GM12878 (cell line): ENCODE results near the gene OXCT1. TPM values are rescaled to one million over a fixed set of nuclear protein-coding genes. Genes with fewer than 3 reads are reported as not detected.

Source experiments
- ATAC-seq: fragments of 200-7000 bp; cut with Tn5 transposase; 3 replicates; pipeline ENCODE4 v1.9.1; 2020; ENCODE audit warnings: mild to moderate bottlenecking, moderate library complexity
- BruUV-seq: library from RNA; stranded (reverse); fragments of 400-500 nt; replicated peaks from 2 replicates; lab custom pipeline; 2021; lab: Mats Ljungman, UMichigan
- CTCF ChIA-PET: fragments of 300-600 bp; sonication (Branson Sonifier 250); formaldehyde crosslinking; extraction: SDS; loops from one replicate; lab custom pipeline; 2021; ENCODE audit warnings: inconsistent platforms; lab: Yijun Ruan, JAX
- POLR2A ChIA-PET: fragments of 350-600 bp; formaldehyde crosslinking; extraction: SDS; loops from one replicate; lab custom pipeline; 2021; ENCODE audit warnings: inconsistent platforms; lab: Charles Lee
- RAD21 ChIA-PET: fragments of 300-600 bp; sonication (Branson Sonifier 250); formaldehyde crosslinking; loops from one replicate; lab custom pipeline; 2023; ENCODE audit warnings: antibody characterized with exemption; ENCODE audit not compliant: unreplicated experiment; lab: Charles Lee
- SMC1A ChIA-PET: fragments of 300-600 bp; sonication (Branson Sonifier 250); formaldehyde crosslinking; loops from one replicate; lab custom pipeline; 2023; ENCODE audit not compliant: unreplicated experiment, uncharacterized antibody; lab: Charles Lee
- DNase-seq: peaks from one replicate; pipeline ENCODE4 v3.0.0-alpha.2; 2011; ENCODE audit warnings: low read depth, low spot score
- FAIRE-seq: peaks from 3 replicates; lab custom pipeline; 2011; peaks lifted over from hg19 to GRCh38; lab: Jason Lieb, UNC
- H2AFZ ChIP-seq: 2 replicates; pipeline ENCODE4 v1.6.0; 2011; ENCODE audit warnings: low read depth, low read length, control low read depth; ENCODE audit not compliant: control insufficient read depth
- H3K27ac ChIP-seq: 2 replicates; pipeline ENCODE4 v1.5.1; 2011; ENCODE audit warnings: control low read depth; ENCODE audit not compliant: control insufficient read depth, insufficient read depth
- H3K27me3 ChIP-seq, 2 experiments: replicated peaks in 1 of 2; 2 replicates each; pipeline versions ENCODE4 v1.6.0 to v1.6.1; 2011; ENCODE audit warnings: low read length in 1 of 2; ENCODE audit not compliant: control insufficient read depth in 2 of 2, insufficient read depth in 2 of 2
- H3K36me3 ChIP-seq, 2 experiments: 2 replicates each; pipeline ENCODE4 v1.5.1; 2011; ENCODE audit warnings: low read length in 1 of 2; ENCODE audit not compliant: control insufficient read depth in 2 of 2, insufficient read depth in 2 of 2
- H3K4me1 ChIP-seq: 2 replicates; pipeline ENCODE4 v1.6.1; 2011; ENCODE audit warnings: mild to moderate bottlenecking, low read length, moderate library complexity, mixed read lengths; ENCODE audit not compliant: control insufficient read depth, insufficient read depth
- H3K4me2 ChIP-seq: 2 replicates; pipeline ENCODE4 v1.6.0; 2011; ENCODE audit warnings: control low read depth; ENCODE audit not compliant: control insufficient read depth, insufficient read depth
- H3K4me3 ChIP-seq: fragments of 200-600 bp; sonication (generic); 2 replicates; pipeline ENCODE4 v1.5.1; 2016
- H3K79me2 ChIP-seq: 2 replicates; pipeline ENCODE4 v1.6.0; 2011; ENCODE audit warnings: low read length; ENCODE audit not compliant: control insufficient read depth, insufficient read depth
- H3K9ac ChIP-seq: 2 replicates; pipeline ENCODE4 v1.8.0; 2011; ENCODE audit warnings: low read length, control low read depth, mixed read lengths; ENCODE audit not compliant: control insufficient read depth, insufficient read depth
- H3K9me3 ChIP-seq: replicated peaks from 3 replicates; pipeline ENCODE4 v1.5.1; 2011; ENCODE audit warnings: mild to moderate bottlenecking, low read length; ENCODE audit not compliant: control insufficient read depth, insufficient read depth
- H4K20me1 ChIP-seq: 2 replicates; pipeline ENCODE4 v1.6.0; 2011; ENCODE audit not compliant: control insufficient read depth, insufficient read depth
- RAD21 ChIP-seq: IDR thresholded peaks from 2 replicates; pipeline ENCODE4 v1.6.1; 2011; ENCODE audit warnings: mild to moderate bottlenecking, low read depth, low read length, moderate library complexity; ENCODE audit not compliant: insufficient read depth
- RBBP5 ChIP-seq: fragments of 200-600 bp; sonication (generic); conservative IDR thresholded peaks from 2 replicates; pipeline ENCODE4 v1.6.1; 2016
- SMC3 ChIP-seq: IDR thresholded peaks from 2 replicates; pipeline ENCODE4 v1.6.1; 2011; ENCODE audit warnings: low read length, improper control_type of control experiment, borderline replicate concordance
- ZSCAN29 ChIP-seq: fragments of 450-650 bp; IDR thresholded peaks from 2 replicates; pipeline ENCODE4 v1.6.1; 2017; ENCODE audit warnings: mild to moderate bottlenecking, moderate library complexity
- WGBS: methylation state at CpG from one replicate; pipeline ENCODE4 v1.1.6; 2016; ENCODE audit warnings: low lambda C conversion rate; ENCODE audit not compliant: insufficient replicate concordance, insufficient coverage; ENCODE audit errors: missing lambda C conversion rate; 5-methylcytosine and 5-hydroxymethylcytosine counted together
- in situ Hi-C: fragments of 300-500 bp; cut with MboI; formaldehyde crosslinking; loops from 9 replicates; pipeline ENCODE4 v1.14.3; 2018; ENCODE audit warnings: mixed read lengths
- intact Hi-C: fragments of 100-400 bp; cut with micrococcal nuclease; formaldehyde crosslinking; loops from one replicate; pipeline ENCODE4 v1.14.2; 2022; ENCODE audit not compliant: unreplicated experiment
- polyA plus RNA-seq, 11 experiments: library from polyadenylated mRNA; depleted of rRNA in 4 of 11; unstranded in 6 of 11; stranded (reverse) in 5 of 11; fragments of >200 nt; fragmentation: Nextera tagmentation in 4 of 11; fragmentation: Illumina TruSeq in 1 of 11; extraction: Ambion mirVana in 4 of 11; extraction: Trizol in 1 of 11; gene quantifications; 1 replicate in 1 of 11; 2 replicates in 10 of 11; pipeline versions ENCODE4 v1.2.1 to v1.2.3, GENCODE V29; 2011 to 2016; ENCODE audit warnings: inconsistent platforms in 2 of 11, missing spikeins in 2 of 11, low read depth in 1 of 11
- total RNA-seq, 4 experiments: library from RNA; depleted of rRNA in 3 of 4; stranded (reverse); fragments of >200 nt in 3 of 4; fragmentation: Illumina TruSeq in 1 of 4; extraction: Trizol in 1 of 4; gene quantifications; 2 replicates each; pipeline versions ENCODE4 v1.2.1 to v1.2.3, GENCODE V29; 2013 to 2021
- TF ChIP-seq, protein P1 (sequence below), 3 experiments: IDR thresholded peaks in 2 of 3; conservative IDR thresholded peaks in 1 of 3; 2 replicates each; pipeline ENCODE4 v1.5.1; 2011; ENCODE audit warnings: low read depth in 3 of 3, low read length in 3 of 3, mild to moderate bottlenecking in 3 of 3, control low read depth in 2 of 3, moderate library complexity in 2 of 3, inconsistent platforms in 1 of 3, mixed read lengths in 1 of 3; ENCODE audit not compliant: control insufficient read depth in 2 of 3, insufficient read depth in 1 of 3; ENCODE audit errors: extremely low read depth in 1 of 3

Gene OXCT1
- total and polyA plus RNA-seq, 10 of the 15 experiments (the other 5 are each of a cell fraction or from before 2014, with no cell fraction given): 46.9 to 103 (median 70.5) TPM

DNA sequence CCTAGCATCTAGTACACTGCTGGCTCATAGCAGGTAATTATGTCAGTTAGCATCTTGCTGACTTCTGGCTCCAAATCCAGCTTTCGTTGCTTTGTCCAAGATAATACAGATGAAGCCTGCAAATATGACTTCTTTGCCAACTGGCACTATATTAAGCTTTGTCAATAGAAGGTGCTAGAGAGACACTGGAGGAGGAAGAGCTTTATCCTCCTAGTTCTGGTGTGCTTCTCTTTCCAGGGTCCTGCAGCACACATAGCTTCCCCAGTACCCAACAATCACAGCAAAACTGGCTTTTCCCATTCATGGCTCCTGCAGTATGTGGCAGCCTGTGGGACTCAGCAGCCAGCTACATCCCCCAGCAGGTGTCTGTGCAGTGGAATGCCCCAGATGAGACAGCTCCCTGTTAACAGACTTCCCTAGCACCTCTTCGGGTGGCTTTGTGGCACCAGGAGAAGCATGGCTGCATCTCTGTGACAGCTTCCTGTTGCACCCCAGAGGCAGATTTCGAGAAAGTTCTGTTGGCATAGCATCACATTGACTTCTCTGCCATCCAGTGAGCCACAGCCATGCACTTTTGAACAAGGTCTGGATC, 147.8 kb downstream of the OXCT1 start:
- ATAC-seq: peak; percentile 59

More for the DNA sequence above, 147.8 kb downstream of the OXCT1 start:
- no TSS peak for BruUV-seq
- Histone ChIP-seq H2AFZ (no peak overlapping the region), H3K9me3 (no peaks in the 10 kb centered on the region), H3K27ac (no peak overlapping the region), H3K27me3 (no peaks in the 10 kb centered on the region), H3K4me3 (no peak overlapping the region), H3K36me3 (no peaks in the 10 kb centered on the region), H3K4me2 (no peak overlapping the region), H3K4me1 (no peaks in the 10 kb centered on the region), H3K9ac (no peak overlapping the region), H4K20me1 (no peaks in the 10 kb centered on the region), H3K79me2 (no peaks in the 10 kb centered on the region)
- SMC1A ChIA-PET: interaction anchor here (0.7 to 5.3 kb wide), 15 partner anchors 11 to 1167 kb away, joined by 3 to 57 read pairs (median 3); no protein-coding TSS in a partner anchor
- POLR2A ChIA-PET: interaction anchor here (0.5 kb wide), 1 partner anchor 1438 kb away, joined by 5 read pairs; no protein-coding TSS in a partner anchor
- FAIRE-seq (no peak), DNase-seq (no peak)
- intact Hi-C loops: no loop called here
- TF ChIP-seq, protein P1, sequence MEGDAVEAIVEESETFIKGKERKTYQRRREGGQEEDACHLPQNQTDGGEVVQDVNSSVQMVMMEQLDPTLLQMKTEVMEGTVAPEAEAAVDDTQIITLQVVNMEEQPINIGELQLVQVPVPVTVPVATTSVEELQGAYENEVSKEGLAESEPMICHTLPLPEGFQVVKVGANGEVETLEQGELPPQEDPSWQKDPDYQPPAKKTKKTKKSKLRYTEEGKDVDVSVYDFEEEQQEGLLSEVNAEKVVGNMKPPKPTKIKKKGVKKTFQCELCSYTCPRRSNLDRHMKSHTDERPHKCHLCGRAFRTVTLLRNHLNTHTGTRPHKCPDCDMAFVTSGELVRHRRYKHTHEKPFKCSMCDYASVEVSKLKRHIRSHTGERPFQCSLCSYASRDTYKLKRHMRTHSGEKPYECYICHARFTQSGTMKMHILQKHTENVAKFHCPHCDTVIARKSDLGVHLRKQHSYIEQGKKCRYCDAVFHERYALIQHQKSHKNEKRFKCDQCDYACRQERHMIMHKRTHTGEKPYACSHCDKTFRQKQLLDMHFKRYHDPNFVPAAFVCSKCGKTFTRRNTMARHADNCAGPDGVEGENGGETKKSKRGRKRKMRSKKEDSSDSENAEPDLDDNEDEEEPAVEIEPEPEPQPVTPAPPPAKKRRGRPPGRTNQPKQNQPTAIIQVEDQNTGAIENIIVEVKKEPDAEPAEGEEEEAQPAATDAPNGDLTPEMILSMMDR (IDR thresholded peaks at IDR 0.05 in 2 of 3, conservative IDR thresholded peaks at IDR 0.05 in 1 of 3; ENCODE audit: control insufficient read depth in 2 of 3, extremely low read depth in 1 of 3, insufficient read depth in 1 of 3, low read depth in 3 of 3, low read length in 3 of 3): peak; percentile 25 to 47 (median 31); a peak in 4 of 6 replicates
- no peak for TF ChIP-seq ZSCAN29
- TF ChIP-seq SMC3: peak; percentile 31; the same call in 1 of the 2 replicates
- TF ChIP-seq RAD21: peak; percentile 37; the same call in 1 of the 2 replicates
- TF ChIP-seq RBBP5: no peak
- RAD21 ChIA-PET: interaction anchor here (0.8 to 2.7 kb wide), 11 partner anchors 12 to 123 kb away, joined by 3 to 36 read pairs (median 4); no protein-coding TSS in a partner anchor
- in situ Hi-C loops: no loop called here
- WGBS: 45% methylated on average over 3 of the region's 3 CpGs
- CTCF ChIA-PET: interaction anchor here (0.8 to 2.9 kb wide), 23 partner anchors 11 to 335 kb away, joined by 3 to 47 read pairs (median 5); no protein-coding TSS in a partner anchor
